ENCODE results near the gene MNDA. TPM values are rescaled to one million over a fixed set of nuclear protein-coding genes. Genes with fewer than 3 reads are reported as not detected.

The MNDA gene
- total RNA-seq, 1 experiment from 2014 or later, result not detected

DNA sequence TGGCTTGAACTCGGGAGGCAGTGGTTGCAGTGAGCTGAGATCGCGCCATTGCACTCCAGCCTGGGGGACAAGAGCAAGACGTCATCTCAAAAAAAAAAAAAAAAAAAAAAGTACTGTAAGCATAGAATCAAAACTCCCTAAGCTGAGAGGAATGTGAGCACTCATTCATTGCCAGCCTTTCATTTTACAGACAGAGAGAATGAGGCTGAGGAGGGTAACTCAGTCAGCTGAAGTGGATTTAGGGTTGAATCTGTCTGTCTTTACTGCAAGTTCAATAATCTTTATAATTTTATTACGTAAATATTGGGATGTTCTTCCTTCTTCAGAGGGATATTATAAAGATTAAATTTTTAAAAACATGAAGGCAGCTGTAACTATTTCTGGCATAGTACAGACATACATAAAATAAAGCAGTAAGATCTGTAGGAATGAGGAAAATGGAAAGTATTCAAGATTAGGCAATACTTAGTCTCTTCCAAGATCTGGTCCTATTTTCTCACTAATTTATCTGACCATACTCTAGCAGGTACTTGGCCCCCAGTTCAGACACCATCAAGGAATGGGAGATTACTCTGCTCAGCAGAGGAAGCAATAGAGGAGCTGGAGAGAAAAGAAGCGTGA, 24.1 kb upstream of the MNDA start:
- no peak overlapping the region for H4K5ac ChIP-seq (ENCODE audit: insufficient read length, low read depth, low read length)
- Mint-ChIP-seq H3K27me3 (ENCODE audit: low read depth) (peaks cover 2% of the 10 kb centered on the region; the same call in 1 of the 2 replicates), H3K9me3 (no peaks in the 10 kb centered on the region), H3K4me1 (no peaks in the 10 kb centered on the region), H3K4me3 (no peak overlapping the region), H3K27ac (no peak overlapping the region), H3K36me3 (ENCODE audit: insufficient read depth in 1 of 3, low read depth in 3 of 3) (no peaks in the 10 kb centered on the region)
- no peak for DNase-seq
- no peak overlapping the region for H3T11ph ChIP-seq (ENCODE audit: low read length)
- no peak overlapping the region for H2AFZ ChIP-seq (ENCODE audit: low read length)
- H2BK5ac ChIP-seq (ENCODE audit: insufficient read length, low read length), result no peak overlapping the region
- no peak overlapping the region for H2BK12ac ChIP-seq (ENCODE audit: insufficient read length, low read depth, low read length)
- H4K20me1 ChIP-seq (ENCODE audit: control insufficient read depth, insufficient read depth, insufficient read length), result no peaks in the 10 kb centered on the region
- no peak overlapping the region for H3K4ac ChIP-seq (ENCODE audit: low read depth, low read length)
- no peak overlapping the region for H4K91ac ChIP-seq (ENCODE audit: insufficient read length, low read depth, low read length)
- no peak overlapping the region for H2BK15ac ChIP-seq (ENCODE audit: low read depth, low read length)
- TF ChIP-seq, protein P1, sequence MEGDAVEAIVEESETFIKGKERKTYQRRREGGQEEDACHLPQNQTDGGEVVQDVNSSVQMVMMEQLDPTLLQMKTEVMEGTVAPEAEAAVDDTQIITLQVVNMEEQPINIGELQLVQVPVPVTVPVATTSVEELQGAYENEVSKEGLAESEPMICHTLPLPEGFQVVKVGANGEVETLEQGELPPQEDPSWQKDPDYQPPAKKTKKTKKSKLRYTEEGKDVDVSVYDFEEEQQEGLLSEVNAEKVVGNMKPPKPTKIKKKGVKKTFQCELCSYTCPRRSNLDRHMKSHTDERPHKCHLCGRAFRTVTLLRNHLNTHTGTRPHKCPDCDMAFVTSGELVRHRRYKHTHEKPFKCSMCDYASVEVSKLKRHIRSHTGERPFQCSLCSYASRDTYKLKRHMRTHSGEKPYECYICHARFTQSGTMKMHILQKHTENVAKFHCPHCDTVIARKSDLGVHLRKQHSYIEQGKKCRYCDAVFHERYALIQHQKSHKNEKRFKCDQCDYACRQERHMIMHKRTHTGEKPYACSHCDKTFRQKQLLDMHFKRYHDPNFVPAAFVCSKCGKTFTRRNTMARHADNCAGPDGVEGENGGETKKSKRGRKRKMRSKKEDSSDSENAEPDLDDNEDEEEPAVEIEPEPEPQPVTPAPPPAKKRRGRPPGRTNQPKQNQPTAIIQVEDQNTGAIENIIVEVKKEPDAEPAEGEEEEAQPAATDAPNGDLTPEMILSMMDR (conservative IDR thresholded peaks at IDR 0.05), result no peak
- H3K9ac ChIP-seq (ENCODE audit: extremely low read depth, insufficient read length, low read length), result no peak overlapping the region
- no peaks in the 10 kb centered on the region for H3K23me2 ChIP-seq (ENCODE audit: insufficient read length, low read depth, low read length, poor library complexity, severe bottlenecking)
- no peak overlapping the region for H2AK5ac ChIP-seq (ENCODE audit: insufficient read length, low read length)
- no peak overlapping the region for H3K14ac ChIP-seq (ENCODE audit: insufficient read depth, low read length)
- H3K18ac ChIP-seq (ENCODE audit: insufficient read length, low read depth, low read length), result no peak overlapping the region
- H3K27me3 ChIP-seq (ENCODE audit: insufficient read depth, low read length), result no peaks in the 10 kb centered on the region
- H3K9me3 ChIP-seq (ENCODE audit: control insufficient read depth, low read depth, low read length), result no peaks in the 10 kb centered on the region
- H3K4me2 ChIP-seq (ENCODE audit: insufficient read depth, insufficient read length, low read length), result no peak overlapping the region
- H3K79me2 ChIP-seq (ENCODE audit: insufficient read depth, low read length), result no peaks in the 10 kb centered on the region
- no peak overlapping the region for H3K27ac ChIP-seq (ENCODE audit: insufficient read length, low read depth, low read length)
- no peak overlapping the region for H4K8ac ChIP-seq (replicated peaks; ENCODE audit: insufficient read length, low read depth, low read length)
- H3K79me1 ChIP-seq (ENCODE audit: insufficient read depth, low read depth, low read length, poor library complexity, severe bottlenecking), result no peaks in the 10 kb centered on the region
- H2BK120ac ChIP-seq (ENCODE audit: low read depth, low read length, poor library complexity, severe bottlenecking), result no peak overlapping the region
- no peak overlapping the region for H2BK20ac ChIP-seq (ENCODE audit: low read depth, low read length, poor library complexity, severe bottlenecking)
- no CpG with 5 or more reads among the region's 6 CpGs for WGBS (ENCODE audit: extremely low coverage, insufficient read length, low lambda C conversion rate)
- H3K23ac ChIP-seq (ENCODE audit: insufficient read length, low read depth, low read length), result no peak overlapping the region
- H3K4me1 ChIP-seq (ENCODE audit: insufficient read depth, low read length), result no peaks in the 10 kb centered on the region
- no peak overlapping the region for H3K56ac ChIP-seq (ENCODE audit: insufficient read length, low read depth, low read length)

Measured in H9 (cell line).